PC-3 (cell line): ENCODE data around the gene ABO. TPM values are rescaled to one million over a fixed set of nuclear protein-coding genes. Genes with fewer than 3 reads are reported as not detected.

ENCODE experiments used
- ATAC-seq: fragments of 200-7000 bp; cut with Tn5 transposase; 2 replicates; pipeline ENCODE4 v1.9.1; 2020; ENCODE audit warnings: mild to moderate bottlenecking, moderate library complexity
- BruUV-seq: library from RNA; stranded (reverse); fragments of 400-500 nt; replicated peaks from 2 replicates; lab custom pipeline; 2021; lab: Mats Ljungman, UMichigan
- CTCF ChIA-PET: fragments of 300-600 bp; sonication (Branson Sonifier 250); formaldehyde crosslinking; loops from one replicate; lab custom pipeline; 2022; ENCODE audit warnings: antibody characterized with exemption; lab: Charles Lee
- POLR2A ChIA-PET: fragments of 300-600 bp; sonication (Branson Sonifier 250); formaldehyde crosslinking; loops from one replicate; lab custom pipeline; 2022; ENCODE audit warnings: antibody characterized with exemption; ENCODE audit not compliant: unreplicated experiment; lab: Charles Lee
- DNase-seq: peaks from one replicate; pipeline ENCODE4 v3.0.0-alpha.2; 2015
- H2AFZ ChIP-seq: fragments of 300-600 bp; sonication (generic); 2 replicates; pipeline ENCODE4 v1.6.0; 2016; ENCODE audit warnings: antibody characterized with exemption, low read length
- H3F3A ChIP-seq: fragments of 300-600 bp; sonication (generic); one replicate; pipeline ENCODE4 v1.6.0; 2017; ENCODE audit warnings: antibody characterized with exemption, low read length, control low read depth, mild to moderate bottlenecking; ENCODE audit not compliant: unreplicated experiment
- H3K27ac ChIP-seq: fragments of 300-600 bp; sonication (generic); 2 replicates; pipeline ENCODE4 v1.5.1; 2016; ENCODE audit warnings: mild to moderate bottlenecking, low read length
- H3K27me3 ChIP-seq: fragments of 300-600 bp; sonication (generic); 2 replicates; pipeline ENCODE4 v1.6.1; 2016; ENCODE audit warnings: low read length, mixed read lengths
- H3K36me3 ChIP-seq: fragments of 300-600 bp; sonication (generic); 2 replicates; pipeline ENCODE4 v1.6.1; 2016; ENCODE audit warnings: low read depth, mixed run types, low read length, mixed read lengths
- H3K4me1 ChIP-seq: fragments of 300-600 bp; sonication (generic); 2 replicates; pipeline ENCODE4 v1.5.1; 2016; ENCODE audit warnings: low read length; ENCODE audit not compliant: insufficient read depth
- H3K4me2 ChIP-seq: fragments of 300-600 bp; sonication (generic); 2 replicates; pipeline ENCODE4 v1.6.0; 2016; ENCODE audit warnings: low read length
- H3K4me3 ChIP-seq: fragments of 300-600 bp; sonication (generic); 2 replicates; pipeline ENCODE4 v1.5.1; 2016; ENCODE audit warnings: mild to moderate bottlenecking, low read length, mixed read lengths
- H3K79me2 ChIP-seq: fragments of 300-600 bp; sonication (generic); 2 replicates; pipeline ENCODE4 v1.6.1; 2017; ENCODE audit warnings: low read length, mixed read lengths
- H3K9ac ChIP-seq: fragments of 300-600 bp; sonication (generic); 2 replicates; pipeline ENCODE4 v1.6.0; 2016; ENCODE audit warnings: mild to moderate bottlenecking, low read length
- H3K9me2 ChIP-seq: fragments of 300-600 bp; sonication (generic); replicated peaks from 2 replicates; pipeline ENCODE4 v1.6.1; 2016; ENCODE audit warnings: mixed run types, low read length, mixed read lengths
- H3K9me3 ChIP-seq: fragments of 300-600 bp; sonication (generic); 2 replicates; pipeline ENCODE4 v1.6.1; 2016; ENCODE audit warnings: low read length, mixed read lengths
- H4K20me1 ChIP-seq: fragments of 300-600 bp; sonication (generic); 2 replicates; pipeline ENCODE4 v1.6.1; 2016; ENCODE audit warnings: low read length, mixed read lengths
- EZH2 ChIP-seq: fragments of 300-600 bp; sonication (generic); IDR thresholded peaks from one replicate; pipeline ENCODE4 v1.6.1; 2017; ENCODE audit warnings: antibody characterized with exemption, mild to moderate bottlenecking, low read length; ENCODE audit not compliant: unreplicated experiment
- EZH2phosphoT487 ChIP-seq: fragments of 300-600 bp; sonication (generic); IDR thresholded peaks from 2 replicates; pipeline ENCODE4 v1.6.1; 2018; ENCODE audit warnings: mild to moderate bottlenecking, antibody characterized with exemption, low read length, borderline replicate concordance
- intact Hi-C: fragments of 100-400 bp; cut with micrococcal nuclease; formaldehyde crosslinking; loops from 2 replicates; pipeline ENCODE4 v1.9.0; 2023
- total RNA-seq: library from RNA; depleted of rRNA; stranded (reverse); fragments of >200 nt; gene quantifications from 2 replicates; pipeline ENCODE4 v1.2.3, GENCODE V29; 2014
- TF ChIP-seq, protein P1 (sequence below): fragments of 300-600 bp; sonication (generic); conservative IDR thresholded peaks from 2 replicates; pipeline ENCODE4 v1.5.1; 2017; ENCODE audit warnings: antibody characterized with exemption, low read depth, mild to moderate bottlenecking, low read length

ABO gene
- total RNA-seq, 1 experiment from 2014 or later = not detected

DNA sequence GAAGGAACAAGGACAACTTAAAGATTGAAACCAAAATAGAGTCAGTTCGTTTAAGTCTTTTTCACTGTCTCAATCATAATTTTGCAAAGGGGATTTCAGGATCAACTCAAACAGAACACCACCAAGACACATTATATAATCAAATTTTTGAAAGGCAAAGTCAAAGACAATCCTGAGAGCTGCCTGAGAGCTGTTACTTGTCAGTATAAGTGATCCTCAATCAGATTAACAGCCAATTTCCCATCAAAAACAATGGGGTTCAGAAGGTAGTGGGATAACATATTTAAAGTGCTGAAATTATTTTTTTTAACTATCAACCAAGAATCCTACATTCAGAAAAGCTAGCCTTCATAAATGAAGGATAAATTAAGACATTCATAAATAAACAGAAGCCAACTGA lies 19.3 kb upstream of the ABO start:
- no peaks in the 10 kb centered on the region for H3K4me1 ChIP-seq
- H3K36me3 ChIP-seq = no peaks in the 10 kb centered on the region
- intact Hi-C loops = no loop called here
- H2AFZ ChIP-seq = no peak overlapping the region
- H3F3A ChIP-seq = no peaks in the 10 kb centered on the region
- no peaks in the 10 kb centered on the region for H4K20me1 ChIP-seq
- DNase-seq = no peak
- H3K27ac ChIP-seq = no peak overlapping the region
- H3K79me2 ChIP-seq = no peaks in the 10 kb centered on the region
- ATAC-seq = no peak
- ChIA-PET POLR2A (no interaction called here), CTCF (no interaction called here)
- 0 out of 2 replicates have a peak, but pooled peaks cover 13% of the 10 kb centered on the region for H3K9me3 ChIP-seq
- no peak overlapping the region for H3K4me3 ChIP-seq
- H3K4me2 ChIP-seq = no peak overlapping the region
- no peaks in the 10 kb centered on the region for H3K9me2 ChIP-seq
- TF ChIP-seq EZH2 (no peak), EZH2phosphoT487 (no peak)
- TF ChIP-seq, protein P1, sequence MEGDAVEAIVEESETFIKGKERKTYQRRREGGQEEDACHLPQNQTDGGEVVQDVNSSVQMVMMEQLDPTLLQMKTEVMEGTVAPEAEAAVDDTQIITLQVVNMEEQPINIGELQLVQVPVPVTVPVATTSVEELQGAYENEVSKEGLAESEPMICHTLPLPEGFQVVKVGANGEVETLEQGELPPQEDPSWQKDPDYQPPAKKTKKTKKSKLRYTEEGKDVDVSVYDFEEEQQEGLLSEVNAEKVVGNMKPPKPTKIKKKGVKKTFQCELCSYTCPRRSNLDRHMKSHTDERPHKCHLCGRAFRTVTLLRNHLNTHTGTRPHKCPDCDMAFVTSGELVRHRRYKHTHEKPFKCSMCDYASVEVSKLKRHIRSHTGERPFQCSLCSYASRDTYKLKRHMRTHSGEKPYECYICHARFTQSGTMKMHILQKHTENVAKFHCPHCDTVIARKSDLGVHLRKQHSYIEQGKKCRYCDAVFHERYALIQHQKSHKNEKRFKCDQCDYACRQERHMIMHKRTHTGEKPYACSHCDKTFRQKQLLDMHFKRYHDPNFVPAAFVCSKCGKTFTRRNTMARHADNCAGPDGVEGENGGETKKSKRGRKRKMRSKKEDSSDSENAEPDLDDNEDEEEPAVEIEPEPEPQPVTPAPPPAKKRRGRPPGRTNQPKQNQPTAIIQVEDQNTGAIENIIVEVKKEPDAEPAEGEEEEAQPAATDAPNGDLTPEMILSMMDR = no peak
- no TSS peak for BruUV-seq
- H3K27me3 ChIP-seq = peaks cover 18% of the 10 kb centered on the region; the same call in 1 of the 2 replicates
- no peak overlapping the region for H3K9ac ChIP-seq

DNA sequence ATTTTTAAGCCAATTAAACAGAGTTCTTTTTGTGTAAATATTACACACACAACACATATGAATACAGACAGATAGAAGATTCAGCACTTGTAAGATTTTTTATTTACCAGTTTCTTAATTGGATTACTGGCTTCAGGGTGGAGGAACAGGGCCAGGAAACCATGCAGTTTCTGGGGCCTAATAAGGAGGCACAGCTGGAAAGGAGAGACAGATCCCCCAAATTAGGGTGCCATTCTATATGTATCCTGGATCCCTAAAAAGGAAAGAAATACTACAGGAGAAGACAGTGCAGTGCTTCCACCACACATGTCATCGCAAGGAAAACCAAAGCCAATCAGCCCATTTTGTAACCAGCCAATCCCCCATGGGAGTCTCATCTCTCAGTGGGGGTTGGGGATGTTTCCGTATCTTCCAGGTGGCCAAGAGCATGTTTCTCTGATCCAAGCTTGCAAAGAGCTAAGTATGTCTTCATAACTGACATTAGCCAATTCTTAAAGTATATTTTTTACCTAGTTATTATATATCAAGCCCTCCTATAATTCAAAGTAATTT lies 15.8 kb upstream of the ABO start:
- Histone ChIP-seq H3K4me1 (no peaks in the 10 kb centered on the region), H3K4me2 (no peak overlapping the region), H3K9me2 (no peaks in the 10 kb centered on the region), H3F3A (no peaks in the 10 kb centered on the region), H3K4me3 (no peak overlapping the region), H3K9me3 (0 out of 2 replicates have a peak, but pooled peaks cover 13% of the 10 kb centered on the region), H3K36me3 (no peaks in the 10 kb centered on the region), H3K27ac (no peak overlapping the region), H3K79me2 (no peaks in the 10 kb centered on the region), H4K20me1 (no peaks in the 10 kb centered on the region), H3K9ac (no peak overlapping the region), H2AFZ (no peak overlapping the region), H3K27me3 (peaks cover 18% of the 10 kb centered on the region; the same call in 1 of the 2 replicates)
- intact Hi-C loops = no loop called here
- CTCF ChIA-PET = no interaction called here
- no peak for DNase-seq
- TF ChIP-seq EZH2phosphoT487 (no peak), EZH2 (no peak)
- TF ChIP-seq, protein P1 = no peak
- POLR2A ChIA-PET = no interaction called here
- ATAC-seq = no peak
- BruUV-seq = no TSS peak

DNA sequence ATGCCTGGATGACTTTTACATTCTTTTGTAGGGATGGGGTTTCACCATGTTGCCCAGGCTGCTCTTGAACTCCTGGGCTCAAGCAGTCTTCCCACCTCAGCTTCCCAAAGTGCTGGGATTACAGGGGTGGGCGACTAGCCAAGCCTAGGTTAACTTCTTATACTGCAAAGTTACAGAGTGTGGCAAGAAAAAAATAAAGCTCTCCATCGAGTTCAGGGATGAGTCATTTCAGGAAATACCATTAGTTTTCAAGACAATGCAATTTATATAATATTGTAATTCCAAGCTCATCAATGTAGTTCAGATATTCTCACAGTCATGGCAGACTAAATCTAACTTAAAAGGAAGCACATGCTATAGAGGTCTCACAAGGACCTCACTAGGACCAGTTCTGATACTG lies 11.5 kb upstream of the ABO start:
- Histone ChIP-seq H3K9me2 (no peaks in the 10 kb centered on the region), H3K27me3 (peaks cover 10% of the 10 kb centered on the region; the same call in 1 of the 2 replicates), H3F3A (no peaks in the 10 kb centered on the region), H3K36me3 (no peaks in the 10 kb centered on the region), H3K27ac (no peak overlapping the region), H3K4me3 (no peak overlapping the region), H4K20me1 (no peaks in the 10 kb centered on the region), H3K9me3 (0 out of 2 replicates have a peak, but pooled peaks cover 10% of the 10 kb centered on the region), H3K4me2 (no peak overlapping the region), H2AFZ (no peak overlapping the region), H3K79me2 (no peaks in the 10 kb centered on the region), H3K9ac (no peak overlapping the region), H3K4me1 (no peaks in the 10 kb centered on the region)
- intact Hi-C loops = no loop called here
- POLR2A ChIA-PET = no interaction called here
- TF ChIP-seq EZH2phosphoT487 (no peak), EZH2 (no peak)
- TF ChIP-seq, protein P1 = no peak
- no TSS peak for BruUV-seq
- DNase-seq (peak; percentile 3), ATAC-seq (no peak)
- CTCF ChIA-PET = no interaction called here
